C4-2B (cell line): ENCODE measurements around the gene PCDH9.

Source experiments
- ZFX ChIP-seq: fragments of 450-650 bp; IDR thresholded peaks from 2 replicates; pipeline ENCODE4 v1.6.1; 2017
- TF ChIP-seq, protein P1 (sequence below): fragments of 450-650 bp; conservative IDR thresholded peaks from 2 replicates; pipeline ENCODE4 v1.5.1; 2017; ENCODE audit warnings: mild to moderate bottlenecking

DNA sequence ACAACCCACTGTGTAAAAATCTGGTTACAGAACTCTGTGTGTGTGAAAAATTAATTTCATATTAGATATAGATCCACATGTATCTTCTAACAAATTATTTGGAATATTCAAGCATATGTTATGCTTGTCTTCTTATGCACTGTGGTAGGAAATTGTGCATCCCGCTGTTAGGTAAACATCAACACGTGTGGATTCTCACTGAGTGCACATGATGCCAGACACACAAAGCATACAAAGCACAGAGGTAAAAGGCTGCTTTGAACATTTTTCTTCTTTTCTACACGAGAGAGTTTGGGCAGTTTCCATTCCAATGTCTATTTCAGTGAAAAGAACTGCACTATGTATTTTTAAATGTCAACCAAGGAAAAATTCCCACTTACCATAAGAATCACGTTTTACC, 354.9 kb downstream of the PCDH9 start:
- TF ChIP-seq, protein P1, sequence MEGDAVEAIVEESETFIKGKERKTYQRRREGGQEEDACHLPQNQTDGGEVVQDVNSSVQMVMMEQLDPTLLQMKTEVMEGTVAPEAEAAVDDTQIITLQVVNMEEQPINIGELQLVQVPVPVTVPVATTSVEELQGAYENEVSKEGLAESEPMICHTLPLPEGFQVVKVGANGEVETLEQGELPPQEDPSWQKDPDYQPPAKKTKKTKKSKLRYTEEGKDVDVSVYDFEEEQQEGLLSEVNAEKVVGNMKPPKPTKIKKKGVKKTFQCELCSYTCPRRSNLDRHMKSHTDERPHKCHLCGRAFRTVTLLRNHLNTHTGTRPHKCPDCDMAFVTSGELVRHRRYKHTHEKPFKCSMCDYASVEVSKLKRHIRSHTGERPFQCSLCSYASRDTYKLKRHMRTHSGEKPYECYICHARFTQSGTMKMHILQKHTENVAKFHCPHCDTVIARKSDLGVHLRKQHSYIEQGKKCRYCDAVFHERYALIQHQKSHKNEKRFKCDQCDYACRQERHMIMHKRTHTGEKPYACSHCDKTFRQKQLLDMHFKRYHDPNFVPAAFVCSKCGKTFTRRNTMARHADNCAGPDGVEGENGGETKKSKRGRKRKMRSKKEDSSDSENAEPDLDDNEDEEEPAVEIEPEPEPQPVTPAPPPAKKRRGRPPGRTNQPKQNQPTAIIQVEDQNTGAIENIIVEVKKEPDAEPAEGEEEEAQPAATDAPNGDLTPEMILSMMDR = no peak
- TF ChIP-seq ZFX = no peak
